Fibroblast of lung (primary cell): ENCODE results near the gene SLIT3. TPM values are rescaled to one million over a fixed set of nuclear protein-coding genes. Genes with fewer than 3 reads are reported as not detected.
"Not testable (repeated sequence)": the region's sequence is repeated elsewhere in the genome, so short reads cannot be mapped to it uniquely, and the experiment has no call there.

Source experiments
- DNase-seq, 2 donors: peaks; one replicate each; pipeline versions ENCODE4 v3.0.0 to v3.0.0-alpha.2; 2010; ENCODE audit warnings: low read depth in 2 of 2
- H2AFZ ChIP-seq: 2 replicates; pipeline ENCODE4 v1.5.1; 2012; ENCODE audit warnings: low read length, control low read depth, inconsistent platforms
- H3K27ac ChIP-seq: 2 replicates; pipeline ENCODE4 v1.5.1; 2011; ENCODE audit warnings: low read length, control low read depth; ENCODE audit not compliant: insufficient read depth
- H3K27me3 ChIP-seq: 2 replicates; pipeline ENCODE4 v1.5.1; 2011; ENCODE audit warnings: mild to moderate bottlenecking, low read length; ENCODE audit not compliant: control insufficient read depth, insufficient read depth
- H3K36me3 ChIP-seq: 2 replicates; pipeline ENCODE4 v1.5.1; 2011; ENCODE audit warnings: low read length; ENCODE audit not compliant: control insufficient read depth, insufficient read depth
- H3K4me1 ChIP-seq: 2 replicates; pipeline ENCODE4 v1.5.1; 2011; ENCODE audit warnings: low read length; ENCODE audit not compliant: control insufficient read depth, insufficient read depth; ENCODE audit errors: extremely low read depth
- H3K4me2 ChIP-seq: 2 replicates; pipeline ENCODE4 v1.5.1; 2011; ENCODE audit warnings: low read length, control low read depth; ENCODE audit not compliant: insufficient read depth; ENCODE audit errors: extremely low read depth
- H3K4me3 ChIP-seq, 4 experiments: fragments of 200-600 bp in 1 of 4; sonication (generic) in 1 of 4; replicated peaks in 1 of 4; 2 replicates each; pipeline ENCODE4 v1.5.1; 2011 to 2016; ENCODE audit warnings: low read length in 4 of 4, low read depth in 3 of 4, mild to moderate bottlenecking in 3 of 4, control low read depth in 2 of 4, inconsistent platforms in 1 of 4, mixed read lengths in 1 of 4; ENCODE audit not compliant: insufficient read depth in 1 of 4; ENCODE audit errors: control extremely low read depth in 1 of 4
- H3K79me2 ChIP-seq: 2 replicates; pipeline ENCODE4 v1.5.1; 2012; ENCODE audit warnings: mild to moderate bottlenecking, low read length, inconsistent platforms; ENCODE audit not compliant: control insufficient read depth, insufficient read depth
- H3K9ac ChIP-seq: 2 replicates; pipeline ENCODE4 v1.5.1; 2011; ENCODE audit warnings: mild to moderate bottlenecking, low read length, control low read depth; ENCODE audit not compliant: insufficient read depth
- H3K9me3 ChIP-seq: 2 replicates; pipeline ENCODE4 v1.5.1; 2012; ENCODE audit warnings: low read depth, low read length; ENCODE audit not compliant: control insufficient read depth, insufficient read depth
- H4K20me1 ChIP-seq: 2 replicates; pipeline ENCODE4 v1.5.1; 2011; ENCODE audit warnings: low read length; ENCODE audit not compliant: control insufficient read depth, insufficient read depth; ENCODE audit errors: extremely low read depth
- EZH2 ChIP-seq: IDR thresholded peaks from 2 replicates; pipeline ENCODE4 v1.5.1; 2012; ENCODE audit warnings: low read length, control low read depth, mild to moderate bottlenecking; ENCODE audit errors: missing control alignments
- polyA plus RNA-seq, 2 donors: library from polyadenylated mRNA; depleted of rRNA in 1 of 2; stranded (reverse) in 1 of 2; unstranded in 1 of 2; fragments of >200 nt; gene quantifications; 2 replicates each; pipeline ENCODE4 v1.2.1, GENCODE V29; 2011 to 2012; ENCODE audit warnings: missing spikeins in 1 of 2
- total RNA-seq: library from RNA; depleted of rRNA; stranded (reverse); fragments of >200 nt; gene quantifications from 2 replicates; pipeline ENCODE4 v1.2.1, GENCODE V29; 2014
- TF ChIP-seq, protein P1 (sequence below), 2 donors: IDR thresholded peaks in 1 of 2; conservative IDR thresholded peaks in 1 of 2; 1 replicate in 1 of 2; 2 replicates in 1 of 2; pipeline ENCODE4 v1.5.1; 2011 to 2012; ENCODE audit warnings: low read length in 2 of 2, control low read depth in 1 of 2, inconsistent platforms in 1 of 2, low read depth in 1 of 2, mild to moderate bottlenecking in 1 of 2

Gene SLIT3
- total and polyA plus RNA-seq, 2 donors (not counting 1 experiment from before 2014, with no cell fraction given): 1.6 to 4.6 TPM

DNA sequence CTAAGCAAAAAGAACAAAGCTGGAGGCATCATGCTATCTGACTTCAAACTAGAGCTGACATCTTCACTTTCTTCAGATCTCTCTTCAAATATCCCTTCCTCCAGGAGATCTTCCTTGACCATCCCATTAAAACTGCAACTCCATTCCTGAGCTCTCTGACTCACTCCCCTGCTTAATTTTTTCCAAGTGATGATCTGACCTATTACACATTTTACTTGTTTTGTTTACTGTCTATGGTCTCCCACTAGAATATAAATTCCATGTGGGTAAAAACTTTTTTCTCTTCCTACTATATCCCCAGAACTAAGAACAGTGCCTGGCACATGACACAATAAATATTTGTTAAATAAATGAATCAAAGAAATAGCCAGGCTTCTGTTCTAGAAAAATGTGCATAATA is 87.5 kb downstream of the SLIT3 start:
- Histone ChIP-seq H3K36me3 (no peaks in the 10 kb centered on the region), H3K4me1 (no peaks in the 10 kb centered on the region), H4K20me1 (no peaks in the 10 kb centered on the region), H2AFZ (no peak overlapping the region), H3K79me2 (no peaks in the 10 kb centered on the region), H3K27me3 (no peaks in the 10 kb centered on the region), H3K9ac (no peak overlapping the region), H3K4me2 (no peak overlapping the region), H3K9me3 (no peaks in the 10 kb centered on the region), H3K27ac (no peak overlapping the region), H3K4me3 (no peak overlapping the region)
- TF ChIP-seq, protein P1, sequence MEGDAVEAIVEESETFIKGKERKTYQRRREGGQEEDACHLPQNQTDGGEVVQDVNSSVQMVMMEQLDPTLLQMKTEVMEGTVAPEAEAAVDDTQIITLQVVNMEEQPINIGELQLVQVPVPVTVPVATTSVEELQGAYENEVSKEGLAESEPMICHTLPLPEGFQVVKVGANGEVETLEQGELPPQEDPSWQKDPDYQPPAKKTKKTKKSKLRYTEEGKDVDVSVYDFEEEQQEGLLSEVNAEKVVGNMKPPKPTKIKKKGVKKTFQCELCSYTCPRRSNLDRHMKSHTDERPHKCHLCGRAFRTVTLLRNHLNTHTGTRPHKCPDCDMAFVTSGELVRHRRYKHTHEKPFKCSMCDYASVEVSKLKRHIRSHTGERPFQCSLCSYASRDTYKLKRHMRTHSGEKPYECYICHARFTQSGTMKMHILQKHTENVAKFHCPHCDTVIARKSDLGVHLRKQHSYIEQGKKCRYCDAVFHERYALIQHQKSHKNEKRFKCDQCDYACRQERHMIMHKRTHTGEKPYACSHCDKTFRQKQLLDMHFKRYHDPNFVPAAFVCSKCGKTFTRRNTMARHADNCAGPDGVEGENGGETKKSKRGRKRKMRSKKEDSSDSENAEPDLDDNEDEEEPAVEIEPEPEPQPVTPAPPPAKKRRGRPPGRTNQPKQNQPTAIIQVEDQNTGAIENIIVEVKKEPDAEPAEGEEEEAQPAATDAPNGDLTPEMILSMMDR (conservative IDR thresholded peaks at IDR 0.05 in 1 of 2, IDR thresholded peaks at IDR 0.05 in 1 of 2; ENCODE audit: low read depth in 1 of 2, low read length in 2 of 2): no peak
- no peak for TF ChIP-seq EZH2
- DNase-seq: peak in 1 of 2 donors; percentile 63

- H3K79me2 ChIP-seq, H3K36me3 ChIP-seq, H3K4me3 ChIP-seq, H3K4me2 ChIP-seq, H3K9ac ChIP-seq, H3K4me1 ChIP-seq, H2AFZ ChIP-seq, H3K27ac ChIP-seq, DNase-seq, H3K9me3 ChIP-seq, H4K20me1 ChIP-seq, H3K27me3 ChIP-seq: not testable (repeated sequence)
Observed at GRCh38 chr5:169211761-169212160, 89.2 kb downstream of the SLIT3 start.

GRCh38 chr5:169204788-169205400 is 96.0 kb downstream of the SLIT3 start:
- H3K36me3 ChIP-seq: no peaks in the 10 kb centered on the region
- TF ChIP-seq, protein P1 (conservative IDR thresholded peaks at IDR 0.05 in 1 of 2, IDR thresholded peaks at IDR 0.05 in 1 of 2; ENCODE audit: low read depth in 1 of 2, low read length in 2 of 2): no peak
- TF ChIP-seq EZH2: no peak

More at GRCh38 chr5:169204788-169205400, 96.0 kb downstream of the SLIT3 start:
- H3K9me3 ChIP-seq: no peaks in the 10 kb centered on the region
- H3K4me2 ChIP-seq: no peak overlapping the region
- H3K79me2 ChIP-seq: no peaks in the 10 kb centered on the region
- no peak overlapping the region for H3K9ac ChIP-seq
- H3K27ac ChIP-seq: no peak overlapping the region
- H3K4me1 ChIP-seq: no peaks in the 10 kb centered on the region
- no peak overlapping the region for H2AFZ ChIP-seq
- no peaks in the 10 kb centered on the region for H4K20me1 ChIP-seq
- H3K4me3 ChIP-seq: no peak overlapping the region
- no peaks in the 10 kb centered on the region for H3K27me3 ChIP-seq
- DNase-seq: no peak
